Fibroblast of lung (primary cell): ENCODE data around the gene TYMS. TPM values are rescaled to one million over a fixed set of nuclear protein-coding genes. Genes with fewer than 3 reads are reported as not detected.
A peak's percentile ranks its signal among the peaks of the same experiment; 100 is the strongest.

Experiments used
- DNase-seq, 2 donors: peaks; one replicate each; pipeline versions ENCODE4 v3.0.0 to v3.0.0-alpha.2; 2010; ENCODE audit warnings: low read depth in 2 of 2
- H2AFZ ChIP-seq: 2 replicates; pipeline ENCODE4 v1.5.1; 2012; ENCODE audit warnings: low read length, control low read depth, inconsistent platforms
- H3K27ac ChIP-seq: 2 replicates; pipeline ENCODE4 v1.5.1; 2011; ENCODE audit warnings: low read length, control low read depth; ENCODE audit not compliant: insufficient read depth
- H3K27me3 ChIP-seq: 2 replicates; pipeline ENCODE4 v1.5.1; 2011; ENCODE audit warnings: mild to moderate bottlenecking, low read length; ENCODE audit not compliant: control insufficient read depth, insufficient read depth
- H3K36me3 ChIP-seq: 2 replicates; pipeline ENCODE4 v1.5.1; 2011; ENCODE audit warnings: low read length; ENCODE audit not compliant: control insufficient read depth, insufficient read depth
- H3K4me1 ChIP-seq: 2 replicates; pipeline ENCODE4 v1.5.1; 2011; ENCODE audit warnings: low read length; ENCODE audit not compliant: control insufficient read depth, insufficient read depth; ENCODE audit errors: extremely low read depth
- H3K4me2 ChIP-seq: 2 replicates; pipeline ENCODE4 v1.5.1; 2011; ENCODE audit warnings: low read length, control low read depth; ENCODE audit not compliant: insufficient read depth; ENCODE audit errors: extremely low read depth
- H3K4me3 ChIP-seq, 4 experiments: fragments of 200-600 bp in 1 of 4; sonication (generic) in 1 of 4; replicated peaks in 1 of 4; 2 replicates each; pipeline ENCODE4 v1.5.1; 2011 to 2016; ENCODE audit warnings: low read length in 4 of 4, low read depth in 3 of 4, mild to moderate bottlenecking in 3 of 4, control low read depth in 2 of 4, inconsistent platforms in 1 of 4, mixed read lengths in 1 of 4; ENCODE audit not compliant: insufficient read depth in 1 of 4; ENCODE audit errors: control extremely low read depth in 1 of 4
- H3K79me2 ChIP-seq: 2 replicates; pipeline ENCODE4 v1.5.1; 2012; ENCODE audit warnings: mild to moderate bottlenecking, low read length, inconsistent platforms; ENCODE audit not compliant: control insufficient read depth, insufficient read depth
- H3K9ac ChIP-seq: 2 replicates; pipeline ENCODE4 v1.5.1; 2011; ENCODE audit warnings: mild to moderate bottlenecking, low read length, control low read depth; ENCODE audit not compliant: insufficient read depth
- H3K9me3 ChIP-seq: 2 replicates; pipeline ENCODE4 v1.5.1; 2012; ENCODE audit warnings: low read depth, low read length; ENCODE audit not compliant: control insufficient read depth, insufficient read depth
- H4K20me1 ChIP-seq: 2 replicates; pipeline ENCODE4 v1.5.1; 2011; ENCODE audit warnings: low read length; ENCODE audit not compliant: control insufficient read depth, insufficient read depth; ENCODE audit errors: extremely low read depth
- CTCF ChIP-seq, 2 donors: IDR thresholded peaks in 1 of 2; conservative IDR thresholded peaks in 1 of 2; 1 replicate in 1 of 2; 2 replicates in 1 of 2; pipeline ENCODE4 v1.5.1; 2011 to 2012; ENCODE audit warnings: low read length in 2 of 2, control low read depth in 1 of 2, inconsistent platforms in 1 of 2, low read depth in 1 of 2, mild to moderate bottlenecking in 1 of 2
- EZH2 ChIP-seq: IDR thresholded peaks from 2 replicates; pipeline ENCODE4 v1.5.1; 2012; ENCODE audit warnings: low read length, control low read depth, mild to moderate bottlenecking; ENCODE audit errors: missing control alignments
- polyA plus RNA-seq, 2 donors: library from polyadenylated mRNA; depleted of rRNA in 1 of 2; stranded (reverse) in 1 of 2; unstranded in 1 of 2; fragments of >200 nt; gene quantifications; 2 replicates each; pipeline ENCODE4 v1.2.1, GENCODE V29; 2011 to 2012; ENCODE audit warnings: missing spikeins in 1 of 2
- total RNA-seq: library from RNA; depleted of rRNA; stranded (reverse); fragments of >200 nt; gene quantifications from 2 replicates; pipeline ENCODE4 v1.2.1, GENCODE V29; 2014

The TYMS gene
- total and polyA plus RNA-seq, 2 donors (not counting 1 experiment from before 2014, with no cell fraction given), result 16.8 to 45.4 TPM

- no peaks in the 10 kb centered on the region for H3K4me1 ChIP-seq
- no peaks in the 10 kb centered on the region for H4K20me1 ChIP-seq
- no peak overlapping the region for H3K9ac ChIP-seq
- peaks cover 3% of the 10 kb centered on the region for H3K27me3 ChIP-seq
- no peaks in the 10 kb centered on the region for H3K9me3 ChIP-seq
- H3K4me2 ChIP-seq, result no peak overlapping the region
- H3K4me3 ChIP-seq, result no peak overlapping the region
- peak in 1 of 2 donors; percentile 10 for DNase-seq
- no peak overlapping the region for H2AFZ ChIP-seq
- TF ChIP-seq EZH2, result no peak
- no peak for TF ChIP-seq CTCF (conservative IDR thresholded peaks at IDR 0.05 in 1 of 2, IDR thresholded peaks at IDR 0.05 in 1 of 2; ENCODE audit: low read depth in 1 of 2, low read length in 2 of 2)
- no peak overlapping the region for H3K27ac ChIP-seq
- no peaks in the 10 kb centered on the region for H3K36me3 ChIP-seq
- H3K79me2 ChIP-seq, result no peaks in the 10 kb centered on the region
Observed at GRCh38 chr18:615773-616172, 41.7 kb upstream of the TYMS start.

GRCh38 chr18:616380-616995, 41.0 kb upstream of the TYMS start:
- Histone ChIP-seq H3K4me3 (no peak overlapping the region), H3K4me1 (peaks cover 2% of the 10 kb centered on the region), H3K36me3 (no peaks in the 10 kb centered on the region), H4K20me1 (no peaks in the 10 kb centered on the region), H3K79me2 (no peaks in the 10 kb centered on the region), H3K27ac (no peak overlapping the region), H3K27me3 (peaks cover 3% of the 10 kb centered on the region), H3K4me2 (no peak overlapping the region), H3K9ac (no peak overlapping the region), H2AFZ (no peak overlapping the region), H3K9me3 (no peaks in the 10 kb centered on the region)
- TF ChIP-seq CTCF (conservative IDR thresholded peaks at IDR 0.05 in 1 of 2, IDR thresholded peaks at IDR 0.05 in 1 of 2; ENCODE audit: low read depth in 1 of 2, low read length in 2 of 2) (peak; percentile 65 to 73), EZH2 (no peak)
- DNase-seq, result peak; percentile 42 to 73

GRCh38 chr18:617970-618504, 39.4 kb upstream of the TYMS start:
- no peak overlapping the region for H3K4me2 ChIP-seq
- H4K20me1 ChIP-seq, result no peaks in the 10 kb centered on the region
- no peaks in the 10 kb centered on the region for H3K79me2 ChIP-seq
- DNase-seq, result no peak
- TF ChIP-seq CTCF (conservative IDR thresholded peaks at IDR 0.05 in 1 of 2, IDR thresholded peaks at IDR 0.05 in 1 of 2; ENCODE audit: low read depth in 1 of 2, low read length in 2 of 2) (no peak), EZH2 (no peak)
- H3K27me3 ChIP-seq, result no peaks in the 10 kb centered on the region
- H3K27ac ChIP-seq, result no peak overlapping the region
- no peak overlapping the region for H3K9ac ChIP-seq
- peaks cover 2% of the 10 kb centered on the region for H3K4me1 ChIP-seq
- H3K36me3 ChIP-seq, result no peaks in the 10 kb centered on the region
- no peak overlapping the region for H2AFZ ChIP-seq
- no peaks in the 10 kb centered on the region for H3K9me3 ChIP-seq
- H3K4me3 ChIP-seq, result no peak overlapping the region
